GM18873 (cell line): ENCODE data around the gene FAM8A1.
"Not testable (repeated sequence)": the region's sequence is repeated elsewhere in the genome, so short reads cannot be mapped to it uniquely, and the experiment has no call there.

ENCODE experiments used
- ATAC-seq: cut with Tn5 transposase; IDR thresholded peaks from one replicate; pipeline ENCODE4 v1.9.1; 2021; ENCODE audit warnings: mild to moderate bottlenecking, moderate library complexity, moderate number of reproducible peaks; ENCODE audit not compliant: unreplicated experiment, low FRiP score

FAM8A1 gene, protein sequence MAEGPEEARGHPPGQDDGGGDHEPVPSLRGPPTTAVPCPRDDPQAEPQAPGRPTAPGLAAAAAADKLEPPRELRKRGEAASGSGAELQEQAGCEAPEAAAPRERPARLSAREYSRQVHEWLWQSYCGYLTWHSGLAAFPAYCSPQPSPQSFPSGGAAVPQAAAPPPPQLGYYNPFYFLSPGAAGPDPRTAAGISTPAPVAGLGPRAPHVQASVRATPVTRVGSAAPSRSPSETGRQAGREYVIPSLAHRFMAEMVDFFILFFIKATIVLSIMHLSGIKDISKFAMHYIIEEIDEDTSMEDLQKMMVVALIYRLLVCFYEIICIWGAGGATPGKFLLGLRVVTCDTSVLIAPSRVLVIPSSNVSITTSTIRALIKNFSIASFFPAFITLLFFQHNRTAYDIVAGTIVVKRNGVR

DNA sequence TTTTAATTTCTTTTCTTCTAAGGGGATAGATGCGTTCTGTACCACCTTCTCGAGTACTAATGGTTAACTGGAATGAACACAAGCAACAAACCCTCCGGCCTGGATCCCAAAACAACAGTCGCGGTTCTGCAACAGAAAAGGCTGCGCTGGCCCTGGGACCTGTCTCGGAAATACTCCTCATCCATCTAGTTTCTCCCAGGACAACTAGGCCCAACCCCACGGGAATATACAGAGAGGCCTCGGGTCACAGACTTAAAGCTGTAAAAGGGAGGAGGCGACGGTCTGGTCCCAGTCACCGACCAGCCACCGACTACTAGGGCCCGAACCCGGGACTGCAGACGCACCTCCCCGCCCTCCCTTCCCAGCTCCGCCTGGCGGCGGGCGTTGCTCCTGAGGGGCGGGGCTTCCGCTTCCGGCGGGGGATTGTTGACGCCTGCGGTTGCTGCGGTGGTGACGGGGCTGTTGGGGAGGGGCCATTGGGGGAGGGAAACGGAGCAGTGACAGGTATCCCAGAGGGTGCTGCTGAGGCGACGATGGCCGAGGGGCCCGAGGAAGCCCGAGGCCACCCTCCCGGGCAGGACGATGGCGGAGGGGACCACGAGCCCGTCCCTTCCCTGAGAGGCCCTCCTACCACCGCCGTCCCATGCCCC, at the start of gene FAM8A1:
TSS of gene FAM8A1 (plus strand) at position 426 of the 650 bp plus-strand sequence. CDS start at position 534, 108 bp downstream.
- ATAC-seq: peak; percentile 74

DNA sequence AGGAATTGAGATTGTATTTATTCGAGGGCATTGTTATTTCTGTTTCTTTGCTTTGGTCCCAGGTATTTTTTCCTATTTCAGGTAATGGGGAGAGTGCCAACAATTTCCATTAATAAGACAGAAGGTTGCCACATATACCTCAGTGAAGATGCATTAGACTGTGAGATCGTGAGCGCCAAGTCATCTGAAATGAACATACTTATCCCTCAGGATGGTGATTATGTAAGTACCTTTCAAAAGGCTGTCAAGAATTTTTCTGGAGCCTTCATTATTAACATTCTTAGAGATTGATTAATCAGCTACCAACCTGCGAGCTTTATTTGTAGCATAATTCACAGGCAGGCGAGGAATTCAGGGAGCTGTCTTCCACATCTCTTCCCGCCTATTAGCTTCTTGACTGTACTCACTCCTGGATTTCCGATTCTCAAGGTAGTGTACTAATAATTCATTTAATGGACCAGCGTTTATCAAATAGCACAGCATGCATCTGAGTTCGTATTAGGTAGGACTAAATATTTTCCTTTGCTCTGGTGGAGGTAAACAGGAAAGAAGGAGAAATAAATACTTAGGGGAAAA, 48.6 kb upstream of the FAM8A1 start:
- no peak for ATAC-seq

DNA sequence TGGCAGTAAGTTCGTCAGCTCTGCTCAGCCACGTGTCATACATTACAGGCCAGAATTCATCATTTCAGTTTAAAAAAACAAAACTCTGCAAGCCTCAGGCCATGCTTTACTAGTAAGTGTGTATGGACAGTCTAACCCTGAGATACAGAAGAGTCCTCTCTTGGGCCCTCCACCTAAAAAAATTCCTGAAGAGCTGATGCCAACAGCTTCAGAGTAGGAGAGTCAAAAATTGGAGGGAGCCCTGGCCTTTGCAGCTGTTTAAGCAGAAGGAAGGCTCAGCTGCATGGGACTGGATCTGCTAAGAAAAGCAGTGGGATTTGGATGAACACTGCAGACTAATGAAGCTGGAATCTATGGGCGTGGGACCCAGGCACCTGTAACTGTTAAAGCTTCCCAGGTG, 47.2 kb upstream of the FAM8A1 start:
- no peak for ATAC-seq

DNA sequence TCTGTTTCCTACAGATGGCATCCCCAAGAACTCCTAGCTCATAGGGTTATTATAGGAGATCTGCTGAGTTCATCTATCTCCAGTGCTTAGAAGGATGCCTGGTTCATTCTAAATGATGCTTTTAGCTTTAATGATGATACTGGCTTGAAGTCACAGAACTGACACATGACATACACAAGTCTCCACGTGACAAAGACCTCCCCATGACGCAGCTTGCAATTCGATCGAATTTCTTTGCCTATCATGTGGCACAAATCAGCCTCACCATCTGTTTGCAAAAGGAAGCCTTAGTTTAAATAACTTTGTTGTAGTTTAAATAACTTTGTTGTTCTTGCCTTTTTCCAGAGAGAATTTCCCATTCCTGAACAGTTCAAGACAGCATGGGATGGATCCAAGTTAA, 44.1 kb upstream of the FAM8A1 start:
- ATAC-seq: no peak

DNA sequence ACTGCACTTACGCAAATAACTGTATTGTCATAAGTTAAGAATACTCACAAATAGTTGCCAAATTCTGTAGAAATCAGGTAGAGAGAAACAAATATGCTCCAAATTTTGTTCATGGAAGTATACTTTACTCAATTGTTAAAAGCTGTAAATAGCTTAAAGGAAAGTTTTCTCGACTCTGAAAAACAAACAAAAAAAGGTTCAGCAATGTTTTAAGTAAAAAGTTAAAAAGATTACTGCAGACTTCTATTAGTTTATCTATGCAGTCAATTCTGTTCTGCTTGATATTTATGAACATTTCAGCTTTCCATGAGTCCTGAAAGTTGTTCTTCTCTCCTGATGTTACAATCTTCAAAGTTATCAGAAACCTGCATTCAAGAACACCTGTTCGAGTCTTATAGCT, 37.5 kb upstream of the FAM8A1 start:
- no peak for ATAC-seq

DNA sequence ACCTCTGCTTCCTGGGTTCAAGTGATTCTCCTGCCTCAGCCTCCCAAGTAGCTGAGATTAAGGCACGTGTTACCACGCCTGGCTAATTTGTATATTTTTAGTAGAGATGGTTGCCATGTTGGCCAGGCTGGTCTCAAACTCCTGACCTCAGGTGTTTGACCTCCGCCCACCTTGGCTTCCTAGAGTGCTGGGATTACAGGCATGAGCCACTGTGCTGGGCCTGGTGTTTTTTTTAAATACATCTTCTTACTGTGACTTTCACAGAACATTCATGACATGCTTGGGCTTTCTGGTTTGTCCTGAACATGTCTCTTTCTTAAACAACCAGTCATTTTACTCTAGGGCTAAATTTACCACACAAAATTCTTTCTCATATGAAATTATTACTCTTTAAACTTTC, 34.7 kb upstream of the FAM8A1 start:
- no peak for ATAC-seq

DNA sequence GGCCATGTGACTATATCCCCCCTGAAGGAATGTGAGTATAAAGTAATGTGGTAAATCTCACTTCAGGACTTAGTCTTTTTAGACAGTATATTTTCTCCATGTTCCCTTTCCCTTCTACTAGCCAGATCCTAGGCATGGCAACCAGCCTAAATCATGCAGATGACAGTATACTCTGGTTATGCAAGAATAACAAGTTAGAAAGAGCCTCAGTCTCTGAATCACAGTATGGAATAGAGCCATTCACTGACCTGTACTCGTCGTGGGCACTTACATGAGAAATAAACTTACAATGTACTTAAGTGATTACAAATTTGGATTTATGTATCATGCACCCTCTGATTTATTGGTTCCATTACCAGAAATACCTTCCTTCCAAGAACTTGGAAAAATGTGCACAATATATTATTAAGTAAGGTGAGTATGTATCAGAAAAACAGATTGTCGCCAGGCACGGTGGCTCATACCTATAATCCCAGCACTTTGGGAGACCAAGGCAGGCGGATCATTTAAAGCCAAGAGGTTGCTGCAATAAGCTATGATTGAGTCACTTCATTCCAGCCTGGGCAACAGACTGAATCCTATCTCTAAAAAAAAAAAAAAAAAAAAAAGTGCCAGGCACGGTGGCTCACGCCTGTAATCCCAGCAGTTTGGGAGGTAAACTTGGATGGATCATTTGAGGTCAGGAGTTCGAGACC, 25.1 kb upstream of the FAM8A1 start:
- ATAC-seq: no peak

DNA sequence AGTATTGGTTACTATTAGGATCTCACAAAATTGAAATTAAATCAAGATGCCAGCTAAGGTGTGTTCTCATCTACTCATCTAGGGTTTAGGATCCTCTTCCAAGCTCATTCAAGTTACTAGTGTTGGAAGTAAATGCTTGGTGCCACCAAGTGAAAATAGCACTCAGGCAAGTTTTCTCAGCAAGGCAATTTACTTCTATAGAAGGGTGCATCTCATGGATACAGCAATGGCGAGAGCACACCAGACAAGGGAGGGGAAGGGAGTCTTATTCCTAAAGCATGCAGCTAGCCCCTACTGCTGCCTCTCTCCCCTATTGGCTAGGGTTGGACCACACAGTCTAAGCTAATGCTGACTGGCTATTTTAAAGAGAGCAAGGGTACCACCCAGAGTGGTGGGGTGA, 23.0 kb upstream of the FAM8A1 start:
- ATAC-seq: no peak

DNA sequence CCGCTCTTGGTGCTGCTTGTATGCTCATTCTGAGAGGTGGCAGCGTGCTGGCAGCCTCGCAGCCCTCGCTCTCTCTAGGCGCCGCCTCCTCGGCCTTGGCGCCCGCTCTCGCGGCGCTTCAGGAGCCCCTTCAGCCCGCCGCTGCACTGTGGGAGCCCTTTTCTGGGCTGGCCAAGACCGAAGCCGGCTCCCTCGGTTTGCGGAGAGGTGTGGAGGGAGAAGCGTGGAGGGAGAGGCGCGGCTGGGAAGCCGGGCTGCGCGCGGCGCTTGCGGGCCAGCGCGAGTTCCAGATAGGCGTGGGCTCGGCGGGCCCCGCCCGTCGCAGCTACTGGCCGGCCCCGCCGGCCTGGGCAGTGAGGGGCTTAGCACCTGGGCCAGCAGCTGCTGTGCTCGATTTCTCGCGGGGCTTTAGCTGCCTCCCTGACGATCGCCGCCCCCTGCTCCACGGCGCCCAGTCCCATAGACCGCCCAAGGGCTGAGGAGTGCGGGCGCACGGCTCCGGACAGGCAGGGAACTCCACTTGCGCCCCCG, 19.5 kb upstream of the FAM8A1 start:
- ATAC-seq: no peak

DNA sequence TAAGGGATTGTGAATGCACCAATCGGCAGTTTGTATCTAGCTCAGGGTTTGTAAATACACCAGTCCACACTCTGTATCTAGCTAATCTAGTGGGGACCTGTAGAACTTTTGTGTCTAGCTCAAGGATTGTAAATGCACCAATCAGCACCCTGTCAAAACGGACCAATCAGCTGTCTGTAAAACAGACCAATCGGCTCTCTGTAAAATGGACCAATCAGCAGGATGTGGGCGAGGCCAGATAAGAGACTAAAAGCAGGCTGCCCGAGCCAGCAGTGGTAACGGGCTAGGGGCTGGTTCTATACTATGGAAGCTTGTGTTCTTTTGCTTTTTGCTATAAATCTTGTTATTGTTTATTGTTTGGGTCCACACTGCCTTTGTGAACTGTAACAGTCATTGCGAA, 18.8 kb upstream of the FAM8A1 start:
- ATAC-seq: not testable (repeated sequence)

DNA sequence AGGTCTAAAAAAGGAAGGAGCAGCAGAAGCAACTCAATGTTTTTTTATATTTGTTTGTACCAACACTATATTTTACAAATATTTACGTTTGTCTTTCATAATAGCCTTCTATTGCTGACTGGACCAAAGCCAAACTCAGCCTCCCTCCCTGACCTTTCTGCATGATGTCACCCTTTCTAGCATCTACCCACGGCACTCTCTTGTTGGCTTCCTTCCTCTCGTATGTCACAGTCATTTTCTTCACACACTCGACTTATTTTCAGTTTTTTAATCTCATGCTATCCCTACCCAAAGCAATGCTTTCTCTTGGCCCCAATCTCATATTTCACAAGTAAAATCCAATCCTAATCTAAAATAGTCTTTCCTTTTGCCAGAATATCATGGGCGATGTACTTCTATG, 16.3 kb upstream of the FAM8A1 start:
- no peak for ATAC-seq

DNA sequence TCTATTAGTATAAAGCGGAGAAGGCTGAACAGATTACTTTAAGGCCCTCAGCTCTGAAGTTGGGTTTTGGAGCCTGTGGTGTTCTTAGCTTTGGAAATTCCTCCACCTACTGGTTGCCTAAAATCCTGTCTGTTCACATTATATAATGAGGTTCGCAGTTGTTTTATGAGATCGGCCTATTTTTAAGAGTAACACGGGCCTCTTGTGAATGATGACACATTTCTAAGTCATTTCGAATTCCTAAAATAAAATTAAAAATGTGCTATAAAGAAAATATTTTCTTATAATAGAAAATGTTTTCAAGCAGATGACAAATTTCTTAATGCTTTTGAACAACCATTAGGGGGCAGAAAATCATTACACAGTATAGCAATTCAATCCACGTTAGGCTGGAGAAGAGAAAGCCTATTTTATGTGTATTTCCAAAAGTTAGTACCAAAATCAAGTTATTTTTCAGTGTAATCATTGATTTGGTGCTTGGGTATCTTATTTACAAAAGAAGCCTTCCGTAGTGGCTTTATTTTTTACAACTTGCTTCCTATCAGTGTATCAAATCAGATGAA, 15.8 kb upstream of the FAM8A1 start:
- ATAC-seq: no peak

DNA sequence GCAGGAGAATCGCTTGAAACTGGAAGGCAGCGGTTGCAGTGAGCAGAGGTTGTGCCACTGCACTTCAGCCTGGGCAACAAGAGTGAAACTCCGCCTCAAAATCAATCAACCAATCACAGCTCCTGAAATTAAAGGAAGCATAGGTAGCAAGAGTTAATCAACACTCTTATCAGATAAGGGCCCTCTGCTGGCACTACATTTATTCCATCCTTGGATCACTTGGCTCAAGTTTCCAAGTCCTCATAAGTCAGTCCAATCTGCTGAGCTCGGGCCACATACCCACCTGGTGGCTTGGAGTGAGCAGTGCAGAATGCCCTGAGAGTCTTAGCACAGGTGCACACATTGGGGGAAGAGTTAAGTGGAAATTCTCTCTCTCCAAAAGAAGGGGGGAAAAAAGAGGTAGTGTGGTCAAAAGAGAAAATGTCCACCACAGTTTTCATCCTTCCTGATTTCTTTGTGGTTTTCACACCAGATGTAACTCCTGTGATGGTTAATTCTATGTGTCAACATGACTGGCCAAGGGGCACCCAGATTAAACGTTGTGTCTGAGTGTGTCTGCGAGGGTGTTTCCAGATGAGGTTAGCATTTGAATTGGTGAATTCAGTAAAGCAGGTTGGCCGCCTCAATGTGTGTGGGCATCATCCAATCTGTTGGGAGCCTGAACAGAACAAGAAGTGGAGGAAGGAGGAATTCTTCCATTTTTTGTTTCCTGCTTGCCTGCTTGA, 14.2 kb upstream of the FAM8A1 start:
- no peak for ATAC-seq

DNA sequence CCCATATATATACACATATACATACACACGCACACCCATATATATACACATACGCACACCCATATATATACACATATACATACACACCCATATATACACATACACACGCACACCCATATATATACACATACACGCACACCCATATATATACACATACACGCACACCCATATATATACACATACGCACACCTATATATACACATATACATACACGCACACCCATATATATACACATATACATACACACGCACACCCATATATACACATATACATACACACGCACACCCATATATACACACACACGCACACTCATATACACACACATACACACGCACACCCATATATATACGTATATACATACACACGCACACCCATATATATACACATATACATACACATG, 13.5 kb upstream of the FAM8A1 start:
- not testable (repeated sequence) for ATAC-seq

DNA sequence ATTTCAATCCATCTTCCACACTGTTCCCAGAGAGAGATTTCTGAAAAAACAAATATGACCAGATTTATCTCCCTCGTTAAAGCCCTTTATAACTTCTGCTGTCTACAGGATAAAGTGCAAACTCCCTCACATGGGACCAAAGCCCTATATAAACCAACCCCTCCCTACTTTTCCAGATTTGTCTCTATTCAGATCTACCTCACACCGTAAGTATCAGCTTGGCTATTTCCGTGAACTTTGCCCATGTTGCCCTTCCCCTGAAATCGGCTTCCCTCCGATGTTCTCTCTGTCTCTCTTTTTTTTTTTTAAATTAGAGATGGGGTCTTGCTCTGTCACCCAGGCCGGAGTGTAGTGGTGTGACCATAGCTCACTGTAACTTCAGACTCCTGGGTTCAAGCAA, 12.1 kb upstream of the FAM8A1 start:
- no peak for ATAC-seq

DNA sequence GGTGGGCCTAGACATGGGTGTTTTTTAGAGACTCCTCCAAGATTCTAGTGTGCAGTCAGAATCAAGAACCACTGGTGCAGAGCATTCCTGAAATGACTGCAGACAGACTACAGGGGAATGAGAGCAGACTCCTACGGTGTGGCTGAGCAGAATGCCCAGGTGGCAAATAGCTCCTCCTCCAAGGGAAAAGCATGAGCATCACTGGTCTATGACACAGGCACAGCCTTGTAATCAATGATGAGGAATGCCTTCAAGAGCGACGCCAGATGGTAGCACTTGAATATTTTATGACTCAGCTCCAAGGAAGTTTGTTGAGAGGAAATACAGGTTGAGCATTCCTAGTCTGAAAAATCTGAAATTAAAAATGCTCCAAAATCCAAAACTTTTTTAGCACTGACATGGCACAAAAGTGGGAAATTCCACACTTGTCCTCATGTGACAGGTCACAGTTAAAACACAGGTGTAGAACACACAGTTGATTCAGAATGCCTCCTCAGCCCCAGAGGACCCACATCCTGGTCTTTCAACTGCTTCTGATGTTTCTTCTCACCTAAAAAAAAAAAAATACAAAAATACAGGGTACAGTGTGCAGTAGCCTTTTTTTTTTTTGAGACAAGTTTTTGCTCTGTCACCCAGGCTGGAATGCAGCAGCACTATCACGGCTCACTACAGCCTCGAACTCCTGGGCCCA, 10.6 kb upstream of the FAM8A1 start:
- ATAC-seq: no peak

DNA sequence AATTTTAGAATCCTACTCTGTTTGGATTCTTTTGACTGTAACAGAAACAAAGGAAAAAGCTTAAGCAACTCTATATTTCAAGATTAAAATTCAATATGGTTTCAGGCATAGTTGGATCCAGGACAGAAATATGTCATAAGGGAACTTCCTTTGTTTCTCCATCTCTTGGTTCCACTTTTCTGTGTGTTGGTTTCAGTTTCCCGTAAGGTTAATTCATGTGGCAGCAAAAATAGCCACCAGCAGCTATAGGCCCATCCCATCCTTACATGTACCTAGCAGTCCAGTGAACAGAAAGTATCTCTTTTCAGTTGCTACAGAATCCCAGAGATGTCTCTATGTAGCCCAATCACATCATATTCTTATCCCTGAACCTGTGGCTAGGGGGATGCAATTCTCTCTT, 8.8 kb upstream of the FAM8A1 start:
- ATAC-seq: no peak

DNA sequence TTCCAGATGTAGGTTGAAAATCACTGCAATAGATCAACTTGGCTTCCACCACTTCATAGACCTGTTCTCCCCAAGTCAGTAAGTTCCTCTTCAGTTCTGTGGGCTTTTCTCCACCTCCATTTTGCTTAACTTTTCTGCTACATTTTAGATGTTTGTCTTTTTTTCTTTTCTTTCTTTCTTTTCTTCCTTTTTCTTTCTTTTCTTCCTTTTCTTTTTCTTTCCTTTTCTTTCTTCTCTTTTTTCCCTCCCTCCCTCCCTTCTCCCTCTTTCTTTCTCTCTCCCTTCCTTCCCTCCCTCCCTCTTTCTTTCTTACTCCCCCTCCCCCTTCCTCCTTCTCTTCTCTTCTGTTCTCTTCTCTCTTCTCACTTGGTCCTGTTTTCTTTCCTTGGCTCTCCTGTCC, 6.9 kb upstream of the FAM8A1 start:
- no peak for ATAC-seq

DNA sequence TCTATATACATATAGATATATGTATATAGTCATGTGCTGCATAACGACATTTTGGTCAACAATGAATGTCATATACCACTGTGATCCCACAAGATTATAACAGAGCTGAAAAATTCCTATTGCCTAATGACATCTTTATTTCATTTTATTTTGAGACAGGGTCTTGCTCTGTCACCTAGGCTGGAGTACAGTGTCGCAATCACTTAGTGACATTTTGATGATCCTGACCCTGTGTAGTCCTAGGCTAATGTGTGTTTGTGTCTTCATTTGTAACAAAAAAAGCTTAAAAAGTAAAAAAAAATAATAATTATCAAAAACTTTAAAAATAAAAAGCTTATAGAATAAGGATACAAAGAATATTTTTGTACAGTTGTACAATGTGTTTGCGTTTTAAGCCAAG, 4.0 kb upstream of the FAM8A1 start:
- ATAC-seq: no peak
